Endometrial microvascular endothelial cells (primary cell): Measurements from ENCODE around the gene POU6F1. TPM values are rescaled to one million over a fixed set of nuclear protein-coding genes. Genes with fewer than 3 reads are reported as not detected.
"Not testable (repeated sequence)": the region's sequence is repeated elsewhere in the genome, so short reads cannot be mapped to it uniquely, and the experiment has no call there.

Source experiments
- in situ Hi-C: cut with HindIII; loops from 2 replicates; pipeline ENCODE4 v1.10.0; 2017; ENCODE audit warnings: low sequenced_read_pairs, low pct_unique_long_range_greater_than_20kb; ENCODE audit errors: inconsistent ontology term
- total RNA-seq: library from RNA; depleted of rRNA; stranded (reverse); fragments of >200 nt; gene quantifications from one replicate; pipeline ENCODE4 v1.2.3, GENCODE V29; 2015; ENCODE audit errors: inconsistent ontology term

POU6F1 gene
- 2.0 TPM for total RNA-seq

GRCh38 chr12:51217968-51218606 is at the start of gene POU6F1:
Gene POU6F1, minus strand, starts transcription at chr12:51218062. Its CDS starts 11,226 bp downstream, at chr12:51206836.
- in situ Hi-C loops: no loop called here

- in situ Hi-C loops: no loop called here
Observed at GRCh38 chr12:51265024-51265423, 47.2 kb upstream of the POU6F1 start.

- in situ Hi-C loops: no loop called here
Observed at GRCh38 chr12:51264297-51264696, 46.4 kb upstream of the POU6F1 start.

- in situ Hi-C loops: no loop called here
Observed at GRCh38 chr12:51263341-51263740, 45.5 kb upstream of the POU6F1 start.

GRCh38 chr12:51262758-51263177 is 44.9 kb upstream of the POU6F1 start:
- in situ Hi-C loops: no loop called here

- in situ Hi-C loops: not testable (repeated sequence)
Observed at GRCh38 chr12:51259600-51259999, 41.7 kb upstream of the POU6F1 start.

GRCh38 chr12:51254536-51254935 is 36.7 kb upstream of the POU6F1 start:
- in situ Hi-C loops: no loop called here

GRCh38 chr12:51253276-51253675 is 35.4 kb upstream of the POU6F1 start:
- in situ Hi-C loops: no loop called here

GRCh38 chr12:51247523-51248206 is 29.8 kb upstream of the POU6F1 start:
- in situ Hi-C loops: no loop called here

GRCh38 chr12:51246254-51246853 is 28.5 kb upstream of the POU6F1 start:
- in situ Hi-C loops: no loop called here

GRCh38 chr12:51245476-51246253 is 27.8 kb upstream of the POU6F1 start:
- in situ Hi-C loops: no loop called here

GRCh38 chr12:51244269-51244668 is 26.4 kb upstream of the POU6F1 start:
- in situ Hi-C loops: no loop called here

- in situ Hi-C loops: no loop called here
Observed at GRCh38 chr12:51242876-51243275, 25.0 kb upstream of the POU6F1 start.

GRCh38 chr12:51242120-51242519 is 24.3 kb upstream of the POU6F1 start:
- in situ Hi-C loops: no loop called here

GRCh38 chr12:51240971-51241370 is 23.1 kb upstream of the POU6F1 start:
- in situ Hi-C loops: no loop called here

GRCh38 chr12:51238510-51239334 is 20.9 kb upstream of the POU6F1 start, which contains the start of gene DAZAP2:
Gene DAZAP2, plus strand, starts transcription at chr12:51238826. Its CDS starts 82 bp downstream, at chr12:51238908.
- in situ Hi-C loops: no loop called here

GRCh38 chr12:51238037-51238509 is 20.2 kb upstream of the POU6F1 start:
- in situ Hi-C loops: no loop called here

GRCh38 chr12:51234530-51234929 is 16.7 kb upstream of the POU6F1 start:
- in situ Hi-C loops: no loop called here
